GM12878 (cell line): ENCODE data around the gene AP4B1.

Experiments
- CBX3 ChIP-seq: fragments of 200-600 bp; sonication (generic); IDR thresholded peaks from 2 replicates; pipeline ENCODE4 v1.6.1; 2016; ENCODE audit warnings: low read depth, borderline replicate concordance
- CEBPB ChIP-seq, 2 experiments: fragments of 150-350 bp in 1 of 2; IDR thresholded peaks; 2 replicates each; pipeline ENCODE4 v1.6.1; 2012 to 2014; ENCODE audit warnings: low read depth in 2 of 2, low read length in 2 of 2, borderline replicate concordance in 1 of 2, inconsistent platforms in 1 of 2
- EZH2 ChIP-seq: IDR thresholded peaks from 2 replicates; pipeline ENCODE4 v1.6.1; 2012; ENCODE audit warnings: low read depth, mild to moderate bottlenecking, control low read depth, inconsistent platforms, low read length, borderline replicate concordance; ENCODE audit not compliant: control insufficient read depth
- FOXM1 ChIP-seq: IDR thresholded peaks from 2 replicates; pipeline ENCODE4 v1.6.1; 2012; ENCODE audit warnings: low read depth, mild to moderate bottlenecking, inconsistent platforms, low read length, moderate library complexity
- HDGF ChIP-seq: fragments of 450-650 bp; IDR thresholded peaks from 2 replicates; pipeline ENCODE4 v1.6.1; 2016; ENCODE audit warnings: antibody characterized with exemption
- POLR2A ChIP-seq: IDR thresholded peaks from 2 replicates; pipeline ENCODE4 v1.6.1; 2011; ENCODE audit warnings: low read depth, mild to moderate bottlenecking, low read length
- POLR2AphosphoS5 ChIP-seq: IDR thresholded peaks from 2 replicates; pipeline ENCODE4 v1.6.1; 2011; ENCODE audit warnings: mild to moderate bottlenecking, low read length, inconsistent platforms
- POU2F2 ChIP-seq: IDR thresholded peaks from 3 replicates; pipeline ENCODE4 v1.6.1; 2011; ENCODE audit warnings: low read depth, mild to moderate bottlenecking, low read length, borderline replicate concordance
- SP1 ChIP-seq: IDR thresholded peaks from one replicate; pipeline ENCODE4 v1.6.1; 2011; ENCODE audit warnings: low read depth, low read length
- STAT1 ChIP-seq: fragments of 450-650 bp; conservative IDR thresholded peaks from 2 replicates; pipeline ENCODE4 v1.6.1; 2014; ENCODE audit warnings: antibody characterized with exemption, mild to moderate bottlenecking
- TAF1 ChIP-seq: IDR thresholded peaks from 2 replicates; pipeline ENCODE4 v1.6.1; 2011; ENCODE audit warnings: mild to moderate bottlenecking, low read depth, low read length, borderline replicate concordance
- YBX1 ChIP-seq: fragments of 450-650 bp; IDR thresholded peaks from 2 replicates; pipeline ENCODE4 v1.6.1; 2016; ENCODE audit warnings: antibody characterized with exemption
- ZNF24 ChIP-seq: fragments of 450-650 bp; IDR thresholded peaks from 2 replicates; pipeline ENCODE4 v1.6.1; 2017; ENCODE audit warnings: antibody characterized with exemption, mild to moderate bottlenecking
- TF ChIP-seq, protein P1 (sequence below), 3 experiments: IDR thresholded peaks in 2 of 3; conservative IDR thresholded peaks in 1 of 3; 2 replicates each; pipeline ENCODE4 v1.5.1; 2011; ENCODE audit warnings: low read depth in 3 of 3, low read length in 3 of 3, mild to moderate bottlenecking in 3 of 3, control low read depth in 2 of 3, moderate library complexity in 2 of 3, inconsistent platforms in 1 of 3, mixed read lengths in 1 of 3; ENCODE audit not compliant: control insufficient read depth in 2 of 3, insufficient read depth in 1 of 3; ENCODE audit errors: extremely low read depth in 1 of 3

DNA sequence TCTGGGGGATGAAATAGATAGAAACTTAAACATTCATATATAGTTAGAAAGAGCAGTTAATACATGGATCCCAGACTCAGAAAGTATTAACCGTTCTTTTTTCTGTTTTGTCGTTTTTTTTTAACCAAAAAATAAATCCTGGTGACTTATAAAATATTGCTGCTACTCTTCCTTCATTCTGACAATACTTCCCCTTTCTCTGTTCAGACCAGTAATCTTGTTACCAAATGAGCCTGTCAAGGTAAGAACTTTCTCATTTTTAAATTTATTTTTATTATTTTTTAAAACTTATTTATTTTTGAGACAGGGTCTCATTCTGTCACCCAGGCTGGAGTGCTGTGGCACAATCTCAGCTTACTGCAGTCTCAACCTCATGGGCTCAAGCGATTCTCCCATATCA lies 46.8 kb downstream of the AP4B1 start:
- TF ChIP-seq TAF1 (no peak), EZH2 (no peak), ZNF24 (no peak), POLR2A (no peak), YBX1 (no peak), HDGF (no peak), STAT1 (no peak), POLR2AphosphoS5 (no peak), CEBPB (IDR thresholded peaks at IDR 0.05; ENCODE audit: borderline replicate concordance in 1 of 2, low read depth in 2 of 2, low read length in 2 of 2) (no peak), CBX3 (no peak), FOXM1 (no peak), POU2F2 (no peak), SP1 (no peak)
- TF ChIP-seq, protein P1, sequence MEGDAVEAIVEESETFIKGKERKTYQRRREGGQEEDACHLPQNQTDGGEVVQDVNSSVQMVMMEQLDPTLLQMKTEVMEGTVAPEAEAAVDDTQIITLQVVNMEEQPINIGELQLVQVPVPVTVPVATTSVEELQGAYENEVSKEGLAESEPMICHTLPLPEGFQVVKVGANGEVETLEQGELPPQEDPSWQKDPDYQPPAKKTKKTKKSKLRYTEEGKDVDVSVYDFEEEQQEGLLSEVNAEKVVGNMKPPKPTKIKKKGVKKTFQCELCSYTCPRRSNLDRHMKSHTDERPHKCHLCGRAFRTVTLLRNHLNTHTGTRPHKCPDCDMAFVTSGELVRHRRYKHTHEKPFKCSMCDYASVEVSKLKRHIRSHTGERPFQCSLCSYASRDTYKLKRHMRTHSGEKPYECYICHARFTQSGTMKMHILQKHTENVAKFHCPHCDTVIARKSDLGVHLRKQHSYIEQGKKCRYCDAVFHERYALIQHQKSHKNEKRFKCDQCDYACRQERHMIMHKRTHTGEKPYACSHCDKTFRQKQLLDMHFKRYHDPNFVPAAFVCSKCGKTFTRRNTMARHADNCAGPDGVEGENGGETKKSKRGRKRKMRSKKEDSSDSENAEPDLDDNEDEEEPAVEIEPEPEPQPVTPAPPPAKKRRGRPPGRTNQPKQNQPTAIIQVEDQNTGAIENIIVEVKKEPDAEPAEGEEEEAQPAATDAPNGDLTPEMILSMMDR (IDR thresholded peaks at IDR 0.05 in 2 of 3, conservative IDR thresholded peaks at IDR 0.05 in 1 of 3; ENCODE audit: control insufficient read depth in 2 of 3, extremely low read depth in 1 of 3, insufficient read depth in 1 of 3, low read depth in 3 of 3, low read length in 3 of 3), result no peak
